Liver (tissue), 9 donors: ENCODE data around the gene DDX42. TPM values are rescaled to one million over a fixed set of nuclear protein-coding genes. Genes with fewer than 3 reads are reported as not detected.
"Not testable (repeated sequence)": the region's sequence is repeated elsewhere in the genome, so short reads cannot be mapped to it uniquely, and the experiment has no call there.

Experiments
- DNase-seq: peaks from one replicate; pipeline ENCODE4 v3.0.0-alpha.2; 2017; ENCODE audit warnings: low spot score
- H3K27ac ChIP-seq, 2 donors: one replicate each; pipeline ENCODE4 v1.7.0; 2013; ENCODE audit warnings: inconsistent platforms in 2 of 2, low read length in 2 of 2, control low read depth in 1 of 2, low read depth in 1 of 2, mild to moderate bottlenecking in 1 of 2
- H3K27me3 ChIP-seq, 4 donors: one replicate each; pipeline versions ENCODE4 v1.6.1 to v1.7.0; 2013; ENCODE audit warnings: low read length in 3 of 4, inconsistent platforms in 1 of 4, mild to moderate bottlenecking in 1 of 4, moderate library complexity in 1 of 4; ENCODE audit not compliant: control insufficient read depth in 4 of 4, insufficient read depth in 4 of 4
- H3K36me3 ChIP-seq, 4 donors: one replicate each; pipeline versions ENCODE4 v1.6.1 to v1.7.0; 2013; ENCODE audit warnings: low read length in 3 of 4, mild to moderate bottlenecking in 3 of 4, low read depth in 1 of 4, moderate library complexity in 1 of 4; ENCODE audit not compliant: control insufficient read depth in 4 of 4, insufficient read depth in 3 of 4
- H3K4me1 ChIP-seq, 4 donors: one replicate each; pipeline versions ENCODE4 v1.6.1 to v1.7.0; 2013; ENCODE audit warnings: low read length in 3 of 4, mild to moderate bottlenecking in 3 of 4, moderate library complexity in 1 of 4; ENCODE audit not compliant: control insufficient read depth in 4 of 4, insufficient read depth in 4 of 4
- H3K4me3 ChIP-seq, 3 donors: one replicate each; pipeline versions ENCODE4 v1.6.1 to v1.7.0; 2013; ENCODE audit warnings: low read length in 3 of 3, control low read depth in 1 of 3, low read depth in 1 of 3, mild to moderate bottlenecking in 1 of 3
- H3K9ac ChIP-seq, 2 donors: one replicate each; pipeline ENCODE4 v1.7.0; 2013; ENCODE audit warnings: low read length in 2 of 2, mild to moderate bottlenecking in 2 of 2, moderate library complexity in 2 of 2, control low read depth in 1 of 2, low read depth in 1 of 2
- H3K9me3 ChIP-seq, 4 donors: one replicate each; pipeline versions ENCODE4 v1.6.1 to v1.7.0; 2013; ENCODE audit warnings: low read length in 3 of 4; ENCODE audit not compliant: control insufficient read depth in 4 of 4
- ATF3 ChIP-seq: IDR thresholded peaks from 2 replicates; pipeline ENCODE4 v1.6.1; 2016; ENCODE audit warnings: antibody characterized with exemption
- CTCF ChIP-seq: fragments of 150-350 bp; IDR thresholded peaks from 2 replicates; pipeline ENCODE4 v1.5.1; 2017; ENCODE audit warnings: improper control_type of control experiment, low read depth, low read length; ENCODE audit not compliant: missing input control
- EGR1 ChIP-seq, 2 donors: IDR thresholded peaks; 2 replicates each; pipeline ENCODE4 v1.6.1; 2016 to 2018; ENCODE audit warnings: antibody characterized with exemption in 2 of 2, low read depth in 2 of 2
- FOXA1 ChIP-seq: IDR thresholded peaks from 2 replicates; pipeline ENCODE4 v1.6.1; 2016; ENCODE audit warnings: antibody characterized with exemption
- FOXA2 ChIP-seq: IDR thresholded peaks from 2 replicates; pipeline ENCODE4 v1.6.1; 2016; ENCODE audit warnings: antibody characterized with exemption
- GABPA ChIP-seq, 2 donors: IDR thresholded peaks in 1 of 2; conservative IDR thresholded peaks in 1 of 2; 2 replicates each; pipeline ENCODE4 v1.6.1; 2016; ENCODE audit warnings: antibody characterized with exemption in 2 of 2, mild to moderate bottlenecking in 1 of 2, moderate library complexity in 1 of 2
- HNF4A ChIP-seq, 2 donors: conservative IDR thresholded peaks; 2 replicates each; pipeline ENCODE4 v1.6.1; 2016; ENCODE audit warnings: antibody characterized with exemption in 2 of 2, mild to moderate bottlenecking in 2 of 2
- HNF4G ChIP-seq: IDR thresholded peaks from 2 replicates; pipeline ENCODE4 v1.6.1; 2016; ENCODE audit warnings: antibody characterized with exemption
- JUND ChIP-seq, 2 donors: IDR thresholded peaks; 2 replicates each; pipeline ENCODE4 v1.6.1; 2016; ENCODE audit warnings: antibody characterized with exemption in 2 of 2
- NR2F2 ChIP-seq: IDR thresholded peaks from 2 replicates; pipeline ENCODE4 v1.6.1; 2016; ENCODE audit warnings: antibody characterized with exemption
- RAD21 ChIP-seq, 2 donors: IDR thresholded peaks; 2 replicates each; pipeline ENCODE4 v1.6.1; 2016; ENCODE audit warnings: antibody characterized with exemption in 2 of 2, mild to moderate bottlenecking in 2 of 2
- REST ChIP-seq: IDR thresholded peaks from 2 replicates; pipeline ENCODE4 v1.6.1; 2016; ENCODE audit warnings: antibody characterized with exemption, mild to moderate bottlenecking
- RXRA ChIP-seq, 2 donors: IDR thresholded peaks; 2 replicates each; pipeline ENCODE4 v1.6.1; 2017 to 2018; ENCODE audit warnings: antibody characterized with exemption in 2 of 2, mild to moderate bottlenecking in 1 of 2
- YY1 ChIP-seq: IDR thresholded peaks from 2 replicates; pipeline ENCODE4 v1.6.1; 2016; ENCODE audit warnings: antibody characterized with exemption, mild to moderate bottlenecking
- ZBTB33 ChIP-seq: IDR thresholded peaks from 2 replicates; pipeline ENCODE4 v1.6.1; 2016; ENCODE audit warnings: antibody characterized with exemption
- WGBS: extraction: QIAGEN DNeasy Blood & Tissue Kit; methylation state at CpG from one replicate; pipeline ENCODE4 v1.1.7; 2013; 5-methylcytosine and 5-hydroxymethylcytosine counted together
- polyA plus RNA-seq, 2 donors: library from polyadenylated mRNA; stranded (reverse) in 1 of 2; unstranded in 1 of 2; fragments of 200-250 nt in 1 of 2; fragments of >200 nt in 1 of 2; fragmentation: Nextera tagmentation in 1 of 2; extraction: Ambion mirVana in 1 of 2; gene quantifications; one replicate each; pipeline versions ENCODE4 v1.2.1 to v1.2.3, GENCODE V29; 2013 to 2015
- total RNA-seq, 2 donors: library from RNA; depleted of rRNA; stranded (reverse); fragments of >200 nt; gene quantifications; one replicate each; pipeline ENCODE4 v1.2.3, GENCODE V29; 2014
- donor health status: healthy.
- donor health status: healthy.
- donor health status: healthy.
- donor health status: healthy.
- donor health status: healthy.

Gene DDX42
- total and polyA plus RNA-seq, 4 donors: 15.0 to 64.2 (median 29.9) TPM

- Histone ChIP-seq H3K27ac (no peak overlapping the region), H3K36me3 (no peaks in the 10 kb centered on the region), H3K9ac (no peak overlapping the region), H3K4me3 (no peak overlapping the region), H3K9me3 (no peaks in the 10 kb centered on the region), H3K27me3 (no peaks in the 10 kb centered on the region), H3K4me1 (no peaks in the 10 kb centered on the region)
- TF ChIP-seq FOXA2 (no peak), HNF4A (conservative IDR thresholded peaks at IDR 0.05) (peak; percentile 13 to 14)
- WGBS: 48% methylated on average over 5 of the region's 5 CpGs
- no peak for DNase-seq
These were observed 80.7 kb downstream of the DDX42 start for GRCh38 chr17:63854709-63855108.

- Histone ChIP-seq H3K27ac (no peak overlapping the region), H3K36me3 (no peaks in the 10 kb centered on the region), H3K9ac (no peak overlapping the region), H3K4me3 (no peak overlapping the region), H3K27me3 (no peaks in the 10 kb centered on the region), H3K4me1 (no peaks in the 10 kb centered on the region), H3K9me3 (no peaks in the 10 kb centered on the region)
- whole genome bisulfite sequencing: 90% methylated on average over 8 of the region's 8 CpGs
- DNase-seq: no peak
- TF ChIP-seq ZBTB33 (no peak), REST (no peak), CTCF (no peak), FOXA1 (no peak), YY1 (no peak), EGR1 (IDR thresholded peaks at IDR 0.05; ENCODE audit: low read depth in 2 of 2) (no peak), GABPA (IDR thresholded peaks at IDR 0.05 in 1 of 2, conservative IDR thresholded peaks at IDR 0.05 in 1 of 2) (no peak), RXRA (IDR thresholded peaks at IDR 0.05) (no peak), FOXA2 (no peak), HNF4A (conservative IDR thresholded peaks at IDR 0.05) (no peak), NR2F2 (no peak), JUND (IDR thresholded peaks at IDR 0.05) (no peak), ATF3 (no peak), RAD21 (IDR thresholded peaks at IDR 0.05) (no peak), HNF4G (no peak)
These were observed 81.2 kb downstream of the DDX42 start for GRCh38 chr17:63855185-63855584.

GRCh38 chr17:63856425-63856824 is 82.5 kb downstream of the DDX42 start:
- H3K9ac ChIP-seq, H3K27me3 ChIP-seq, H3K9me3 ChIP-seq, H3K27ac ChIP-seq, H3K4me3 ChIP-seq, H3K4me1 ChIP-seq, H3K36me3 ChIP-seq, DNase-seq: not testable (repeated sequence)
- 92% methylated on average over 8 of the region's 8 CpGs for WGBS
